Activated effector memory CD4-positive, alpha-beta T cell treated with Interleukin-2 at 50 U/mL for 16 hours (primary cell): ENCODE measurements around the gene SORBS1.

Source experiments
- DNase-seq: peaks from one replicate; pipeline ENCODE4 v3.0.0-alpha.2; 2020

SORBS1 gene

DNA sequence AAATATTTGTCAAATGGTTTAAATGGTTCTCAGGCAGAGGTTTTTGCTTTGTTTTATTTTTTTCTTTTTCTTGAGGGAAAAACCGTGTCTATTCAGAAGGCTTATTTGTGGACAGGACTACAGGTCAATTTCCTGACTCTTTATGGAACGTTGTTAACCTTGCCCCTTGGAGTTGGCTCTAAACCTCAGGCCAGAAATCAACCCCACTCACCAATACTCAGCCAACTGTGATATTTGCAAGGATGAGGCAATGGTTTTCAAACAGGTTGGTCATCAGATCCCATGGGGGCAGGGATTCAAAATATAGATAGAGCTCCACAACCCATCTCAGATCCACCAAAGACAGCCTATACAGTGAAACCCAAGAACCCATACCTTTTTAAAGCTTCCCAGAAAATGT, 280.5 kb downstream of the SORBS1 start:
- no peak for DNase-seq

DNA sequence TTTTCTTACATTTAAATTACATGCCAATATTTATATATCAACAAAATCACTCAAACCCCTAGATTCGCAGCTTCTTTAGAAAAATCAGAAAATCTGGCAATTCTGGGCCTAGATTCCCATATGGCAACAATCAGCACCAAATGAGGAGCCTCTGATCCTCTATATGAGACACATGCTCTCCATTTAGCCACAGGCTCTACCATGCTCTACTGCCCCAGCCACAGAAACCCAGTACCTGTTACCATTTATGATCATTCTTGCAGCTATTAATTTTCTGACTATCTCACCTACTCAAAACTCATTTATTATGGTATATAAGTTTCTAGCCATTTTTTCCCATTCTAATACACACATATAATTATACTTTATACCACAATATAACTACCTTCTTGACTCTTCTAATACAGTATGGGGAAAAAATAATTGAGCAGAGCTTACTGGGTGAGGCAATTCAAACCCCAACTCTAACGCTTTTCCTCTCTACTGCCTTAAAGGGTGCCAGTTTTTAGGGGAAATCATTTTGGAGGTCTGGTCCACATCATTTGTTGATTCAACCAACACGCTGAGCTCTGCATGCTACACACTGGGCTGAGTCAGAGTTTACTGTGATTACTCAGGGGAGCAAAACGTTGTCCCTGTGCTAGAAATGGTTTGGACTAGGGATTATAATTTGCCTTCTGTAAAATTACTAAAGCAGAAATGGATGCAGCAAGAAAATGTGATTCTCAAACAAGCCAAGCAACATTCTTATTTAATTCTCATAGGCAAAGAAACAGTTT, 281.9 kb downstream of the SORBS1 start:
- no peak for DNase-seq

DNA sequence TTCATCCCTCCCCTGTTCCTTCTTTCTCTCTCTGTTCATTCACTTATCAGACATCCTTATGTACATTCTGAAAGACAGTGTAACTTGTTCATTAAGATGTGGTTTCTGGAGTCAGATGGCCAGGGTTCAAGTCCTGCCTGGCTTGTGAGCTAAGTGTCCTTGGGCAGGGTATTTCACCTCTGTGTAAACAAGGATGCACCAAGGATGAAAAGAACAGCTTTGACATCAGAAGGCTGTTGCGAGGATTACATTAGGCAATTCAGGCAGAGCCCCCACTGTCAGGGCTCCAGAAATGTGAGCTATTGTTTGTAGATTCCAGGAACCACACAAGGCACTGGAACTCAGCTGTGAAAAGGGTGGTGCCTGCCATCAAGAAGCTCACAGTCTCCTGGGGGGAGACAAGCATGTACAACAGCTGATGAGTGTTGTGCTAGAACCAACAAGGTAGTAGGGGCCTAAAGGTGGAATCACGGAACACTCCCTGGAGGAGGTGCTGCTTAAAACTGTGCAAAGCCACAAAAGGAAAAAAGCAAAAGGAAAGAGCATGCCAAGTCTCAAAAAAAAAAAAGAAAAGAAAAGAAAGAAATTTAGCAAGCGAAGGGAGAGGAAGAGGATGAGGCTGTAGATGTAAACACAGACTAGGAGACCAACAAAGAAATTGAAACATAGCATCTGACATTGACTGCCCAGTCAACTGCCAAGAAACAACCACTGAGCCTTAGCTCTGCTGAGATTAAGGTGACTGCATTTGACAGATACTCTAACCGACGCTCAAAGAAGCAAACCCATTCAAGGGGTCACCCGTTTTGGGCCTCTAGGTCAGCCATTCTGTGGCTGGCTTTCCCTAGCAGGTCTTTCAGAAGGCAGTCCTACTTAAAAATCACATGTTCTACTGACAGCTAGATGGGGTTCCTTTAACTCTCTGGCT, 282.8 kb downstream of the SORBS1 start:
- DNase-seq: no peak

DNA sequence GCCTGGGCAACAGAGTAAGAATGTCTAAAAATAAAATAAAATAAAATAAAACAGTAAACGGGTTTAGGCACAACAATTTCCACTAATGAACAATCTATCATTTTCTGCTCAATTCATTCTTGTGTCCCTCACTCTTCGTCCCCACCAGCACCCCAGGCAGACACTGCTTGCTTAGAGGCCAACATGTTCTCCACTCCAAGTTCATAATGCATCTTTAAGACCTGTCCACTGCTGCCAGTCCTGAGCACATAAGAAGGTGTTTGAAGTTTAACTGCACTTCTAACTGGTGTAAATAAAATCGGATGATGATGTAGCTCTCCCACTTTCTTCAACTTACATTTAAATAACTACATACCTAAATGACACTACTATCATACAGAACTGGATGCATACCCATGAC, 283.6 kb downstream of the SORBS1 start:
- no peak for DNase-seq

DNA sequence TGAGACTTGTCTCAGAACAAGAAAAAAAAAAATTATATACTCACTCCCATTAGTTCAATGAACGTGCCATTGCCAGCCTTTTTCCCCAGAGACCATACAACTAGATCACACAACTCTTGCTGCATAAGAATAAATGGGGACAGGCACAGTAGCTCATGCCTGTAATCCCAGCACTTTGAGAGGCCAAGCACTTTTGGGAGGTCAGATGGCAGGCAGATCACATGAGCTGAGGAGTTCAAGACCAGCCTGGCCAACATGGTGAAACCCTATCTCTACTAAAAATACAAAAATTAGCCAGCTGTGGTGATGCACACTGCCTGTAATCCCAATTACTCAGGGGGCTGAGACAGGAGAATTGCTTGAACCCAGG, 284.0 kb downstream of the SORBS1 start:
- DNase-seq: no peak

DNA sequence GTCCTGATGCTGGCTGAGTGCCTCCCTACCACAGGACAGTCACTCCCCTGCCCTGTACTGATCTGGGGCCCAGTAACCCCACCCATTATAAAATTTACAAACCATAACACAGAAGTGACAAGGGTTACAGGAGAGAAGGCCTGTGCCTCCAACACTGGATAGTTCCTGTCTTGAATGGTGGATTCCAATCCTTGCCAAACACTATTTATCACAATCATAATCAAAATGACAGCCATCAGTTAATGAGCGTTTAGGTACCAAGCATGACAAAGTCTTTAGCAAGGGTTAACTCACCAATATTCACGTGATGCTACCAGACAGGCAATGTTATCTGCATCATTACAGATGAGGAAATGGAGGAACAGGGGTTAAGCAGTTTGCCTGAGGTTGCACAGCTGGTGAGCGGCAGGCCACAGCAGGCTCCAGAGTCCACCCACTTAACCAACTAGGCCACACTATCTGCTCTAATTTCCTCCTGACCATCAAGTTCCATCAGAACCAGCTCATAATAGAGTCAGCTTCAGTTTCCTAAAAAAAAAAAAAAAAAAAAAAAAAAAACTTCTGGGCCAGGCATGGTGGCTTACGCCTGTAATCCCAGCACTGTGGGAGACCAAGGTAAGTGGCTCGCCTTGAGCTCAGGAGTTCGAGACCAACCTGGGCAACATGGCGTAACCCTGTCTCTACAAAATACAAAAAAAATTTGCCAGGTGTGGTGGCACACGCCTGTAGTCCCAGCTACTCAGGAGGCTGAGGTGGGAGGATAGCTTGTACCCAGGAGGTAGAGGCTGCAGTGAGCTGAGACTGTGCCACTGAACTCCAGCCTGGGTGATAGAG, 284.6 kb downstream of the SORBS1 start:
- DNase-seq: no peak

DNA sequence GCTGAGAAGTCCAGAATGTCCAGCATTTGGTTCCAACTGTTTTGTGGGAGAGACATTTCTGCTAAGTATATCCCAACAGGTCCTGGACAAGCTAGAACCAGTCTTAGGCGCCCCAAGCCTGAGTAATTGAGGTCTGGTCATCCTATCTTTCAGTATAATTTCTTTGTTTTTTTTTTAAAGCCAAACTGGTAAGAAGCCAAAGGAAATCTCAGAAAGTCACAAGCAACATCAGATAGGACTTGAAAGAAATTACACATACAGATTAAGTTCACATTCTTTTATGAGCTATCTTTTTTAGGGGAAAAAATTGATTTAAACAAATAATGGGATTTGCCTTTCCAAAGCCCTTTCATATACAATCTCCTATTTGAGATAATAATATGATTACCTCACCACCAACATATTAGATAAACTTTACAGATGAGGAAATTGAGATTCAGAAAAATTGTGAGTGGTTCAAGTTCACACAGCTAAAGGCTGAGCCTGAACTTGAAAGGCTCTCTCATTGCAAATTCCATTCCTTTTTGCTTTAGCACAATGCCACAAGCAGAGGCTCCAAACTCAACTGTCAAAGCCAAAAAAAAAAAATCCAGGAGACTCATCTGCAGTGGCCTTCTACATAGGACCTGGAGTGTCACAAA, 285.3 kb downstream of the SORBS1 start:
- no peak for DNase-seq

- DNase-seq: no peak
Measured at GRCh38 chr10:95273393-95274312, 287.5 kb downstream of the SORBS1 start.

- no peak for DNase-seq
Measured at GRCh38 chr10:95268438-95268837, 292.7 kb downstream of the SORBS1 start.

- no peak for DNase-seq
Measured at GRCh38 chr10:95267251-95267650, 293.9 kb downstream of the SORBS1 start.

DNA sequence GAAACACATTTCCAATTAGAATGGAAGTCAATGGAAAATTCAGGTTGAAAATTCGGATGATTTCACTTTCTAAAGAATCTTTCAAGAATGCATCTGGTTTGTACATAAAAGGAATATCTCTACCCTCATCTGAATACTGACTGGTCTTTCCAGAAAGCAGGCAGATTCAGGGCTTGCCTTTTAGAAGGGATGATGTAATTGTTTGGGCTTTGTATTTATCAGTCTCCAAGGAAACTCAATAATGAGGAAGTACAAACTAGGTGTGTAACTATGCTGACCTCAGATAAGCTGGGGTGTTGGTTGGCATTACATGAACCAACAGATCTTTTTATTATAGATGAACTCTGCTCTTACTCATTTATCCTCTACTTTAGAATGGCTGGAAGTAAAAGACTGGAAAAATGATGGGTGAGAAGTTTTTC, 294.5 kb downstream of the SORBS1 start:
- DNase-seq: no peak

GRCh38 chr10:95265572-95265971, 295.6 kb downstream of the SORBS1 start:
- DNase-seq: no peak

DNA sequence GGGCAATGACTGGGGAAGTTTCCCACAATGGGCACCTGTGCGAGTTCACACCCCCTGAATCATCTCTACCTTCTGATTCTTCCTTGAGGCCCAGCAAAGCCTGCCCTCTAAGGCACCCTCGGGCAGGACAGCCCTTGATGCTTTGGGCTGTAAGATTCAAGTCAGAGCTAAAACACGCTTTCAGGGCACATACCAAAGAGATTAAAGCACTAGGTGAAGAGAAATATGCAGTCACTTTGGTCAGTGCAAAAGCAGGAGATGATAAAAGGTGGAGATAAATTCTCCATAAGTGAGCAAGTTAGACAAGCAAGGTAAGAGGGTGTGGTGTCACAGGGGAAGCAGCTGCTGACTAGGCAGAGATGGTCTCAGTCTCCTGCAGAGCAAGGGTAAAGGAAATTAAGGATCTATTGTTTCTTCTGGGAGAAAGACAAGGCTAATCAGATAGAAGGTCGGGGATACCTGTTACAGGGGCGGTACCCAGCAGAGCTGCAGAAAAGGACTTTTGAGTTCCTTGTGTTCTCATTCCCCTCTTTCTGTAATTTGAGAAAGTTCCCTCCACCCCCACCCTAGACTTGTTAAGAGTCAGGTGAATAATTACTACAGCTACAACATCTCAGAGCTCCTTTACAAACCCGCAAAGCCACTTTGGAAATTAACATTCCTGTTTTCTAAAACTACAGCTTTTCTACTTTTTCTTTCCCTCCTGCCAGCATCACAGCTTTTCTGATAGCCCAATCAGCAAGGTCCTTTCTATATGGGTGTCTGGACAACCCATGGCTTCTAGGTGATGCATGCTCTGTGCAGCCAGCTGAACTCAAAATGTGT, 296.7 kb downstream of the SORBS1 start:
- DNase-seq: no peak

GRCh38 chr10:95263864-95264226, 297.3 kb downstream of the SORBS1 start:
- DNase-seq: no peak

GRCh38 chr10:95262763-95263518, 298.2 kb downstream of the SORBS1 start:
- no peak for DNase-seq

- DNase-seq: no peak
Measured at GRCh38 chr10:95261926-95262325, 299.2 kb downstream of the SORBS1 start.
